Naive thymus-derived CD4-positive, alpha-beta T cell (primary cell): ENCODE measurements around the gene GCNT3. TPM values are rescaled to one million over a fixed set of nuclear protein-coding genes. Genes with fewer than 3 reads are reported as not detected.
A peak's percentile ranks its signal among the peaks of the same experiment; 100 is the strongest.

Experiments
- ATAC-seq: fragments of 150-1000 bp; cut with Tn5 transposase; 2 replicates; pipeline ENCODE4 v1.10.0; 2021; ENCODE audit warnings: mild to moderate bottlenecking, moderate library complexity
- CTCF ChIA-PET: fragments of 350-600 bp; sonication (Branson Sonifier 250); formaldehyde crosslinking; loops from one replicate; lab custom pipeline; 2021; ENCODE audit warnings: antibody characterized with exemption; lab: Charles Lee
- POLR2A ChIA-PET: fragments of 350-600 bp; sonication (Branson Sonifier 250); formaldehyde crosslinking; loops from one replicate; lab custom pipeline; 2021; ENCODE audit warnings: antibody characterized with exemption, inconsistent platforms; lab: Charles Lee
- DNase-seq, 9 donors: peaks; one replicate each; pipeline versions ENCODE4 v3.0.0 to v3.0.0-alpha.2; 2020 to 2022; ENCODE audit warnings: mixed read lengths in 1 of 9
- H3K27ac ChIP-seq: one replicate; pipeline ENCODE4 v1.7.0; 2013; ENCODE audit warnings: mild to moderate bottlenecking, low read depth, low read length, moderate library complexity
- H3K27me3 ChIP-seq, 2 donors: one replicate each; pipeline ENCODE4 v1.7.0; 2013; ENCODE audit warnings: low read length in 2 of 2, mild to moderate bottlenecking in 2 of 2, moderate library complexity in 2 of 2; ENCODE audit not compliant: control insufficient read depth in 2 of 2, insufficient read depth in 2 of 2
- H3K36me3 ChIP-seq, 3 experiments: 1 replicate in 2 of 3; 2 replicates in 1 of 3; pipeline ENCODE4 v1.7.0; 2013; ENCODE audit warnings: low read length in 3 of 3, mild to moderate bottlenecking in 3 of 3, moderate library complexity in 1 of 3; ENCODE audit not compliant: insufficient read depth in 3 of 3, control insufficient read depth in 2 of 3
- H3K4me1 ChIP-seq, 2 donors: one replicate each; pipeline ENCODE4 v1.7.0; 2013; ENCODE audit warnings: low read length in 2 of 2, mild to moderate bottlenecking in 2 of 2, moderate library complexity in 1 of 2; ENCODE audit not compliant: control insufficient read depth in 2 of 2, insufficient read depth in 2 of 2
- H3K4me3 ChIP-seq: 2 replicates; pipeline ENCODE4 v1.7.0; 2013; ENCODE audit warnings: mild to moderate bottlenecking, low read length
- H3K9me3 ChIP-seq, 3 experiments: 1 replicate in 2 of 3; 2 replicates in 1 of 3; pipeline ENCODE4 v1.7.0; 2013; ENCODE audit warnings: low read length in 3 of 3; ENCODE audit not compliant: control insufficient read depth in 2 of 3
- H3K27ac Mint-ChIP-seq, 9 donors: one replicate each; pipeline ENCODE4 v1.8.0; 2020 to 2022; ENCODE audit warnings: mixed read lengths in 9 of 9, mild to moderate bottlenecking in 8 of 9, moderate library complexity in 5 of 9, inconsistent platforms in 2 of 9
- H3K27me3 Mint-ChIP-seq, 5 donors: one replicate each; pipeline ENCODE4 v1.8.0; 2021 to 2022; ENCODE audit warnings: mixed read lengths in 5 of 5, mild to moderate bottlenecking in 1 of 5
- H3K36me3 Mint-ChIP-seq, 5 donors: one replicate each; pipeline ENCODE4 v1.8.0; 2020 to 2022; ENCODE audit warnings: mixed read lengths in 5 of 5, mild to moderate bottlenecking in 3 of 5, inconsistent platforms in 1 of 5
- H3K4me1 Mint-ChIP-seq, 7 donors: one replicate each; pipeline ENCODE4 v1.8.0; 2020 to 2022; ENCODE audit warnings: mixed read lengths in 7 of 7, mild to moderate bottlenecking in 3 of 7, inconsistent platforms in 1 of 7
- H3K4me3 Mint-ChIP-seq, 10 donors: one replicate each; pipeline ENCODE4 v1.8.0; 2020 to 2022; ENCODE audit warnings: mild to moderate bottlenecking in 10 of 10, mixed read lengths in 10 of 10, moderate library complexity in 6 of 10, inconsistent platforms in 2 of 10
- H3K9me3 Mint-ChIP-seq, 11 donors: one replicate each; pipeline ENCODE4 v1.8.0; 2020 to 2022; ENCODE audit warnings: mixed read lengths in 11 of 11, mild to moderate bottlenecking in 4 of 11, inconsistent platforms in 1 of 11, moderate library complexity in 1 of 11
- intact Hi-C, 2 donors: fragments of 100-400 bp; cut with micrococcal nuclease; formaldehyde crosslinking; loops; one replicate each; pipeline ENCODE4 v1.15.1; 2023
- polyA plus RNA-seq, 2 donors: library from polyadenylated mRNA; unstranded; fragments of 300-500 nt; fragmentation: Illumina TruSeq; gene quantifications; one replicate each; pipeline ENCODE4 v1.2.3, GENCODE V29; 2021
- total RNA-seq, 6 experiments: library from RNA in 5 of 6; stranded (reverse) in 5 of 6; gene quantifications; 1 replicate in 5 of 6; 2 replicates in 1 of 6; pipeline ENCODE4 v1.2.3 and lab custom pipeline; 2021 to 2026

The GCNT3 gene
- total and polyA plus RNA-seq, 7 experiments from 2014 or later, result not detected

GRCh38 chr15:59571606-59572005 is 40.0 kb upstream of the GCNT3 start:
- H3K36me3 Mint-ChIP-seq, result no peaks in the 10 kb centered on the region
- Histone ChIP-seq H3K4me1 (no peaks in the 10 kb centered on the region), H3K27me3 (no peaks in the 10 kb centered on the region), H3K36me3 (no peaks in the 10 kb centered on the region), H3K9me3 (no peaks in the 10 kb centered on the region), H3K27ac (no peak overlapping the region), H3K4me3 (no peak overlapping the region)
- peaks cover 0 to 3% (median 0%) of the 10 kb centered on the region in 7 donors for H3K4me1 Mint-ChIP-seq
- ATAC-seq, result no peak
- H3K4me3 Mint-ChIP-seq, result no peak overlapping the region
- H3K9me3 Mint-ChIP-seq, result peaks cover 0 to 1% (median 0%) of the 10 kb centered on the region in 11 donors
- ChIA-PET POLR2A (no interaction called here), CTCF (no interaction called here)
- no peak for DNase-seq
- intact Hi-C loops, result no loop called here
- H3K27me3 Mint-ChIP-seq, result peaks cover 0 to 11% (median 0%) of the 10 kb centered on the region in 5 donors
- no peak overlapping the region for H3K27ac Mint-ChIP-seq

- Histone ChIP-seq H3K9me3 (no peaks in the 10 kb centered on the region), H3K27me3 (no peaks in the 10 kb centered on the region), H3K27ac (no peak overlapping the region), H3K4me1 (no peaks in the 10 kb centered on the region), H3K36me3 (no peaks in the 10 kb centered on the region), H3K4me3 (no peak overlapping the region)
- intact Hi-C loops, result no loop called here
- Mint-ChIP-seq H3K4me1 (peaks cover 0 to 9% (median 0%) of the 10 kb centered on the region in 7 donors), H3K27me3 (peaks cover 0 to 26% (median 7%) of the 10 kb centered on the region in 5 donors), H3K9me3 (peaks cover 0 to 5% (median 0%) of the 10 kb centered on the region in 11 donors), H3K36me3 (no peaks in the 10 kb centered on the region), H3K27ac (no peak overlapping the region), H3K4me3 (no peak overlapping the region)
- ATAC-seq (no peak), DNase-seq (no peak)
- POLR2A ChIA-PET, result no interaction called here
- CTCF ChIA-PET, result no interaction called here
Measured at GRCh38 chr15:59583088-59583487, 28.5 kb upstream of the GCNT3 start.

GRCh38 chr15:59587085-59587826 is 24.3 kb upstream of the GCNT3 start:
- Histone ChIP-seq H3K9me3 (no peaks in the 10 kb centered on the region), H3K27me3 (no peaks in the 10 kb centered on the region), H3K27ac (no peak overlapping the region), H3K4me1 (no peaks in the 10 kb centered on the region), H3K4me3 (no peak overlapping the region), H3K36me3 (no peaks in the 10 kb centered on the region)
- Mint-ChIP-seq H3K27ac (no peak overlapping the region), H3K27me3 (peaks cover 0 to 10% (median 4%) of the 10 kb centered on the region in 5 donors), H3K36me3 (no peaks in the 10 kb centered on the region), H3K9me3 (peaks cover 0 to 1% (median 0%) of the 10 kb centered on the region in 11 donors), H3K4me3 (no peak overlapping the region), H3K4me1 (peaks cover 7 to 29% (median 9%) of the 10 kb centered on the region in 7 donors)
- intact Hi-C loops, result no loop called here
- ChIA-PET POLR2A (no interaction called here), CTCF (interaction anchor here (0.6 kb wide), 1 partner anchor 1454 kb away, joined by 3 read pairs; no protein-coding TSS in a partner anchor)
- no peak for DNase-seq
- no peak for ATAC-seq

GRCh38 chr15:59590027-59590426 is 21.6 kb upstream of the GCNT3 start:
- peak in 1 of 9 donors; percentile 21 for DNase-seq
- peak overlapping the region in 2 of 9 donors; percentile 25 to 51 for H3K27ac Mint-ChIP-seq
- H3K36me3 ChIP-seq, result no peaks in the 10 kb centered on the region
- CTCF ChIA-PET, result interaction anchor here (0.6 kb wide), 1 partner anchor 41 kb away, joined by 3 read pairs; no protein-coding TSS in a partner anchor
- no peaks in the 10 kb centered on the region for H3K27me3 ChIP-seq
- intact Hi-C loops, result no loop called here
- peaks cover 7 to 29% (median 9%) of the 10 kb centered on the region in 7 donors for H3K4me1 Mint-ChIP-seq
- no peaks in the 10 kb centered on the region for H3K9me3 ChIP-seq
- H3K4me1 ChIP-seq, result no peaks in the 10 kb centered on the region
- no peaks in the 10 kb centered on the region for H3K9me3 Mint-ChIP-seq
- no peaks in the 10 kb centered on the region for H3K36me3 Mint-ChIP-seq
- H3K4me3 ChIP-seq, result no peak overlapping the region
- POLR2A ChIA-PET, result no interaction called here
- H3K27me3 Mint-ChIP-seq, result peaks cover 0 to 8% (median 4%) of the 10 kb centered on the region in 5 donors
- H3K27ac ChIP-seq, result no peak overlapping the region
- peak overlapping the region in 1 of 10 donors; percentile 57 for H3K4me3 Mint-ChIP-seq
- no peak for ATAC-seq

- ChIA-PET POLR2A (no interaction called here), CTCF (no interaction called here)
- no peak for ATAC-seq
Measured at GRCh38 chr15:59591356-59591755, 20.2 kb upstream of the GCNT3 start.

GRCh38 chr15:59594493-59594942 is 17.1 kb upstream of the GCNT3 start:
- H3K4me1 ChIP-seq, result no peaks in the 10 kb centered on the region
- ChIA-PET POLR2A (interaction anchor here (0.6 kb wide), 1 partner anchor 15 kb away, joined by 3 read pairs; no protein-coding TSS in a partner anchor), CTCF (interaction anchor here (0.6 kb wide), 1 partner anchor 54 kb away, joined by 4 read pairs; no protein-coding TSS in a partner anchor)
- Mint-ChIP-seq H3K4me1 (peaks cover 7 to 18% (median 8%) of the 10 kb centered on the region in 7 donors), H3K27ac (no peak overlapping the region), H3K9me3 (peaks cover 0 to 1% (median 0%) of the 10 kb centered on the region in 11 donors), H3K36me3 (no peaks in the 10 kb centered on the region), H3K4me3 (no peak overlapping the region), H3K27me3 (peaks cover 4 to 17% (median 10%) of the 10 kb centered on the region in 5 donors)
- intact Hi-C loops, result no loop called here
- ATAC-seq, result no peak
- H3K36me3 ChIP-seq, result no peaks in the 10 kb centered on the region
- no peak overlapping the region for H3K27ac ChIP-seq
- H3K4me3 ChIP-seq, result no peak overlapping the region
- no peak for DNase-seq
- no peaks in the 10 kb centered on the region for H3K9me3 ChIP-seq
- H3K27me3 ChIP-seq, result no peaks in the 10 kb centered on the region

More at GRCh38 chr15:59591356-59591755, 20.2 kb upstream of the GCNT3 start:
- Histone ChIP-seq H3K4me1 (no peaks in the 10 kb centered on the region), H3K9me3 (no peaks in the 10 kb centered on the region), H3K27me3 (no peaks in the 10 kb centered on the region), H3K4me3 (no peak overlapping the region), H3K36me3 (no peaks in the 10 kb centered on the region), H3K27ac (no peak overlapping the region)
- H3K9me3 Mint-ChIP-seq, result no peaks in the 10 kb centered on the region
- intact Hi-C loops, result no loop called here
- H3K27me3 Mint-ChIP-seq, result peaks cover 0 to 8% (median 4%) of the 10 kb centered on the region in 5 donors
- no peak overlapping the region for H3K27ac Mint-ChIP-seq
- no peaks in the 10 kb centered on the region for H3K36me3 Mint-ChIP-seq
- peaks cover 7 to 29% (median 9%) of the 10 kb centered on the region in 7 donors for H3K4me1 Mint-ChIP-seq
- H3K4me3 Mint-ChIP-seq, result no peak overlapping the region
- DNase-seq, result no peak
